T1000 (cell line): Measurements from ENCODE around the gene CYP46A1.
A peak's percentile ranks its signal among the peaks of the same experiment; 100 is the strongest.
"Not testable (repeated sequence)": the region's sequence is repeated elsewhere in the genome, so short reads cannot be mapped to it uniquely, and the experiment has no call there.

ENCODE experiments used
- DNase-seq: peaks from one replicate; lab custom pipeline; 2025; ENCODE audit warnings: mixed read lengths; lab: John Stamatoyannopoulos, UW

The CYP46A1 gene

GRCh38 chr14:99757331-99758070, 73.4 kb downstream of the CYP46A1 start:
- peak; percentile 58 for DNase-seq

GRCh38 chr14:99758121-99758821, 74.2 kb downstream of the CYP46A1 start:
- peak; percentile 84 for DNase-seq

GRCh38 chr14:99758872-99759545, 74.9 kb downstream of the CYP46A1 start:
- DNase-seq: no peak

GRCh38 chr14:99759546-99759925, 75.4 kb downstream of the CYP46A1 start:
- no peak for DNase-seq

GRCh38 chr14:99760817-99761216, 76.7 kb downstream of the CYP46A1 start:
- DNase-seq: no peak

- not testable (repeated sequence) for DNase-seq
Measured at GRCh38 chr14:99762911-99763310, 78.8 kb downstream of the CYP46A1 start.

- DNase-seq: no peak
Measured at GRCh38 chr14:99763527-99764221, 79.6 kb downstream of the CYP46A1 start.

GRCh38 chr14:99764222-99764706, 80.2 kb downstream of the CYP46A1 start:
- DNase-seq: no peak

GRCh38 chr14:99768381-99768780, 84.3 kb downstream of the CYP46A1 start:
- peak; percentile 28 for DNase-seq

GRCh38 chr14:99769123-99769522, 85.0 kb downstream of the CYP46A1 start:
- DNase-seq: no peak

GRCh38 chr14:99769799-99770198, 85.7 kb downstream of the CYP46A1 start:
- DNase-seq: no peak

- DNase-seq: no peak
Measured at GRCh38 chr14:99772371-99773283, 88.5 kb downstream of the CYP46A1 start.

- DNase-seq: no peak
Measured at GRCh38 chr14:99773521-99774497, 89.7 kb downstream of the CYP46A1 start.

GRCh38 chr14:99774556-99775307, 90.6 kb downstream of the CYP46A1 start:
- no peak for DNase-seq

- no peak for DNase-seq
Measured at GRCh38 chr14:99775351-99775750, 91.3 kb downstream of the CYP46A1 start.
